Measurements from ENCODE around the gene CAMK2A.

The CAMK2A gene

GRCh38 chr5:150335778-150336177, 46.2 kb upstream of the CAMK2A start:
- H3K4me3 ChIP-seq (ENCODE audit: insufficient read depth, low read length, poor library complexity, severe bottlenecking) = no peak overlapping the region
- no peaks in the 10 kb centered on the region for H3K79me2 ChIP-seq (ENCODE audit: insufficient read depth, low read length)
- no peak overlapping the region for H3K4me2 ChIP-seq (ENCODE audit: low read depth, low read length, poor library complexity, severe bottlenecking)
- H3K36me3 ChIP-seq (ENCODE audit: low read length) = no peaks in the 10 kb centered on the region
- H3K9ac ChIP-seq (ENCODE audit: low read length) = no peak overlapping the region
- H3K27ac ChIP-seq (ENCODE audit: low read depth, low read length) = no peak overlapping the region
- TF ChIP-seq EZH2phosphoT487 (conservative IDR thresholded peaks at IDR 0.05; ENCODE audit: low read length) (no peak), CTCF (IDR thresholded peaks at IDR 0.05; ENCODE audit: insufficient read depth, low read length, poor library complexity, severe bottlenecking) (no peak)
- H2AFZ ChIP-seq (ENCODE audit: low read depth, low read length, severe bottlenecking) = no peak overlapping the region
- H4K20me1 ChIP-seq (ENCODE audit: low read depth, low read length) = no peaks in the 10 kb centered on the region
- H3F3A ChIP-seq (ENCODE audit: insufficient read depth) = no peaks in the 10 kb centered on the region
- H3K9me3 ChIP-seq (ENCODE audit: insufficient read depth, low read length) = no peaks in the 10 kb centered on the region
- H3K27me3 ChIP-seq (ENCODE audit: low read length) = no peaks in the 10 kb centered on the region
- no peaks in the 10 kb centered on the region for H3K9me2 ChIP-seq (replicated peaks; ENCODE audit: insufficient read depth, low read length)

- H3K4me2 ChIP-seq (ENCODE audit: low read depth, low read length, poor library complexity, severe bottlenecking) = no peak overlapping the region
These were observed 43.8 kb upstream of the CAMK2A start for GRCh38 chr5:150333400-150333799.

GRCh38 chr5:150329881-150330876, 40.6 kb upstream of the CAMK2A start:
- H3K9me3 ChIP-seq (ENCODE audit: insufficient read depth, low read length) = no peaks in the 10 kb centered on the region
- H3F3A ChIP-seq (ENCODE audit: insufficient read depth) = no peaks in the 10 kb centered on the region
- no peaks in the 10 kb centered on the region for H3K9me2 ChIP-seq (replicated peaks; ENCODE audit: insufficient read depth, low read length)
- no peaks in the 10 kb centered on the region for H3K36me3 ChIP-seq (ENCODE audit: low read length)
- H4K20me1 ChIP-seq (ENCODE audit: low read depth, low read length) = no peaks in the 10 kb centered on the region
- H2AFZ ChIP-seq (ENCODE audit: low read depth, low read length, severe bottlenecking) = no peak overlapping the region
- H3K27ac ChIP-seq (ENCODE audit: low read depth, low read length) = no peak overlapping the region
- H3K27me3 ChIP-seq (ENCODE audit: low read length) = no peaks in the 10 kb centered on the region
- no peak overlapping the region for H3K4me3 ChIP-seq (ENCODE audit: insufficient read depth, low read length, poor library complexity, severe bottlenecking)
- no peak overlapping the region for H3K9ac ChIP-seq (ENCODE audit: low read length)
- H3K79me2 ChIP-seq (ENCODE audit: insufficient read depth, low read length) = no peaks in the 10 kb centered on the region
- TF ChIP-seq EZH2phosphoT487 (conservative IDR thresholded peaks at IDR 0.05; ENCODE audit: low read length) = no peak
- TF ChIP-seq CTCF (IDR thresholded peaks at IDR 0.05; ENCODE audit: insufficient read depth, low read length, poor library complexity, severe bottlenecking) = no peak
- no peak overlapping the region for H3K4me2 ChIP-seq (ENCODE audit: low read depth, low read length, poor library complexity, severe bottlenecking)

More at GRCh38 chr5:150333400-150333799, 43.8 kb upstream of the CAMK2A start:
- Histone ChIP-seq H3K9ac (ENCODE audit: low read length) (no peak overlapping the region), H3F3A (ENCODE audit: insufficient read depth) (no peaks in the 10 kb centered on the region), H4K20me1 (ENCODE audit: low read depth, low read length) (no peaks in the 10 kb centered on the region), H3K27ac (ENCODE audit: low read depth, low read length) (no peak overlapping the region), H3K79me2 (ENCODE audit: insufficient read depth, low read length) (no peaks in the 10 kb centered on the region), H3K4me3 (ENCODE audit: insufficient read depth, low read length, poor library complexity, severe bottlenecking) (no peak overlapping the region), H3K27me3 (ENCODE audit: low read length) (no peaks in the 10 kb centered on the region), H2AFZ (ENCODE audit: low read depth, low read length, severe bottlenecking) (no peak overlapping the region), H3K36me3 (ENCODE audit: low read length) (no peaks in the 10 kb centered on the region), H3K9me2 (replicated peaks; ENCODE audit: insufficient read depth, low read length) (no peaks in the 10 kb centered on the region), H3K9me3 (ENCODE audit: insufficient read depth, low read length) (no peaks in the 10 kb centered on the region)
- TF ChIP-seq CTCF (IDR thresholded peaks at IDR 0.05; ENCODE audit: insufficient read depth, low read length, poor library complexity, severe bottlenecking) (no peak), EZH2phosphoT487 (conservative IDR thresholded peaks at IDR 0.05; ENCODE audit: low read length) (no peak)
